Measurements from ENCODE around the gene ADGRG6.

- TF ChIP-seq TAF1 (conservative IDR thresholded peaks at IDR 0.05) (no peak), CTCF (IDR thresholded peaks at IDR 0.05; ENCODE audit: low read depth, low read length, missing input control) (no peak), RAD21 (IDR thresholded peaks at IDR 0.05) (no peak), EGR1 (IDR thresholded peaks at IDR 0.05; ENCODE audit: low read depth in 2 of 2) (no peak), MAX (IDR thresholded peaks at IDR 0.05) (no peak), REST (IDR thresholded peaks at IDR 0.05) (no peak), RXRA (IDR thresholded peaks at IDR 0.05) (no peak), GABPA (IDR thresholded peaks at IDR 0.05 in 1 of 2, conservative IDR thresholded peaks at IDR 0.05 in 1 of 2) (no peak), ATF3 (IDR thresholded peaks at IDR 0.05) (no peak), HNF4A (conservative IDR thresholded peaks at IDR 0.05) (no peak)
These were observed 108.0 kb downstream of the ADGRG6 start for GRCh38 chr6:142409794-142410193.

All from liver (tissue), 3 donors.